Adrenal gland (tissue), 12 donors: ENCODE measurements around the gene SLC24A3. TPM values are rescaled to one million over a fixed set of nuclear protein-coding genes. Genes with fewer than 3 reads are reported as not detected.

Source experiments
- DNase-seq, 7 donors: peaks; one replicate each; pipeline ENCODE4 v3.0.0-alpha.2; 2019 to 2020
- H3K27ac ChIP-seq, 5 donors: fragments of 200-600 bp; sonication (generic) in 4 of 5; 1 replicate in 3 of 5; 2 replicates in 2 of 5; pipeline versions ENCODE4 v1.5.1 to v1.8.0; 2016 to 2020; ENCODE audit warnings: mild to moderate bottlenecking in 1 of 5
- H3K27me3 ChIP-seq: fragments of 200-600 bp; 2 replicates; pipeline ENCODE4 v1.8.0; 2021
- H3K36me3 ChIP-seq, 2 donors: fragments of 200-600 bp; replicated peaks in 1 of 2; 1 replicate in 1 of 2; 2 replicates in 1 of 2; pipeline versions ENCODE4 v1.5.1 to v1.8.0; 2018 to 2022
- H3K4me1 ChIP-seq, 2 donors: fragments of 200-600 bp; replicated peaks in 1 of 2; 1 replicate in 1 of 2; 2 replicates in 1 of 2; pipeline versions ENCODE4 v1.5.1 to v1.8.0; 2018 to 2021
- H3K4me3 ChIP-seq, 4 donors: fragments of 200-600 bp; sonication (generic) in 3 of 4; one replicate each; pipeline ENCODE4 v1.5.1; 2016 to 2018
- H3K9me3 ChIP-seq, 3 donors: fragments of 200-600 bp; sonication (generic) in 1 of 3; replicated peaks in 1 of 3; 1 replicate in 2 of 3; 2 replicates in 1 of 3; pipeline versions ENCODE4 v1.5.1 to v1.8.0; 2016 to 2021
- CTCF ChIP-seq, 6 experiments: fragments of 450-650 bp in 4 of 6; fragments of 200-600 bp in 2 of 6; sonication (generic) in 1 of 6; IDR thresholded peaks; 1 replicate in 5 of 6; 2 replicates in 1 of 6; pipeline versions ENCODE4 v1.5.1 to v1.8.0; 2016 to 2021; ENCODE audit warnings: antibody characterized with exemption in 6 of 6, mild to moderate bottlenecking in 2 of 6, moderate library complexity in 1 of 6
- POLR2A ChIP-seq, 2 donors: fragments of 450-650 bp; IDR thresholded peaks; one replicate each; pipeline ENCODE4 v1.6.1; 2017; ENCODE audit warnings: antibody characterized with exemption in 2 of 2, mild to moderate bottlenecking in 2 of 2, moderate library complexity in 1 of 2
- WGBS, 4 donors: extraction: QIAGEN DNeasy Blood & Tissue Kit in 2 of 4; methylation state at CpG; one replicate each; pipeline versions ENCODE4 v1.1.5 to v1.1.7; 2013 to 2017; 5-methylcytosine and 5-hydroxymethylcytosine counted together
- intact Hi-C, 2 donors: fragments of 100-400 bp; cut with DNase I; formaldehyde crosslinking; loops; one replicate each; pipeline versions ENCODE4 v1.14.1 to v1.15.0; 2022 to 2023
- polyA plus RNA-seq, 3 donors: library from polyadenylated mRNA; stranded (reverse); fragments of 200-250 nt in 2 of 3; fragments of 350-450 nt in 1 of 3; fragmentation: Illumina TruSeq in 1 of 3; extraction: RNeasy Lipid Tissue Mini Kit (QIAGEN cat#74804) in 1 of 3; gene quantifications; one replicate each; pipeline ENCODE4 v1.2.3, GENCODE V29; 2013 to 2014
- total RNA-seq, 9 donors: library from RNA; depleted of rRNA in 4 of 9; stranded (reverse); fragments of >200 nt in 4 of 9; fragments of 120-200 nt in 1 of 9; fragmentation: NEBNext Ultra II Directional in 1 of 9; extraction: Animal tissue kit (Norgen Biotek cat#: 25700) in 1 of 9; gene quantifications; one replicate each; pipeline versions ENCODE4 v1.1.0 to v1.2.4, GENCODE V29; 2013 to 2023
- donor health status: healthy with polysubstance abuse.
- donor health status: Bipolar disorder and iron deficiency.
- donor health status: DM: yes; HTN: yes; CAD: no.
- donor health status: DM: no; HTN: no; CAD: no.
- donor health status: DM: no; HTN: no; CAD: no.
- donor health status: DM: yes; HTN: yes; CAD: no.

The SLC24A3 gene
- total and polyA plus RNA-seq, 12 donors, result 0.89 to 44.4 (median 2.7) TPM

- no peak overlapping the region for H3K4me3 ChIP-seq
- H3K9me3 ChIP-seq, result no peaks in the 10 kb centered on the region
- H3K36me3 ChIP-seq, result no peaks in the 10 kb centered on the region
- WGBS, 4 donors, result 74 to 85% (median 77%) methylated on average over 6 of the region's 6 CpGs
- DNase-seq, result peak in 2 of 7 donors; percentile 2 to 10
- no peaks in the 10 kb centered on the region for H3K4me1 ChIP-seq
- no peak overlapping the region for H3K27ac ChIP-seq
- H3K27me3 ChIP-seq, result no peaks in the 10 kb centered on the region
- intact Hi-C loops, result no loop called here
- TF ChIP-seq POLR2A (IDR thresholded peaks at IDR 0.05) (no peak), CTCF (IDR thresholded peaks at IDR 0.05) (no peak)
These were observed 45.4 kb downstream of the SLC24A3 start for GRCh38 chr20:19257865-19258264.

GRCh38 chr20:19259141-19259591 is 46.7 kb downstream of the SLC24A3 start:
- WGBS, 4 donors, result 64 to 90% (median 82%) methylated on average over 5 to 7 of the region's 7 CpGs
- intact Hi-C loops, result no loop called here
- Histone ChIP-seq H3K27me3 (no peaks in the 10 kb centered on the region), H3K4me1 (peaks cover 0 to 5% of the 10 kb centered on the region in 2 donors), H3K27ac (no peak overlapping the region), H3K4me3 (no peak overlapping the region), H3K9me3 (no peaks in the 10 kb centered on the region), H3K36me3 (no peaks in the 10 kb centered on the region)
- DNase-seq, result peak in 1 of 7 donors; percentile 39
- no peak for TF ChIP-seq CTCF (IDR thresholded peaks at IDR 0.05)
- no peak for TF ChIP-seq POLR2A (IDR thresholded peaks at IDR 0.05)

- peak in 2 of 7 donors; percentile 6 to 17 for DNase-seq
- WGBS, 4 donors, result 58 to 83% (median 71%) methylated on average over 6 to 9 of the region's 9 CpGs
- intact Hi-C loops, result no loop called here
- Histone ChIP-seq H3K4me1 (peaks cover 0 to 5% of the 10 kb centered on the region in 2 donors), H3K27me3 (no peaks in the 10 kb centered on the region), H3K36me3 (no peaks in the 10 kb centered on the region), H3K4me3 (no peak overlapping the region), H3K9me3 (no peaks in the 10 kb centered on the region), H3K27ac (no peak overlapping the region)
- TF ChIP-seq CTCF (IDR thresholded peaks at IDR 0.05) (no peak), POLR2A (IDR thresholded peaks at IDR 0.05) (no peak)
These were observed 48.1 kb downstream of the SLC24A3 start for GRCh38 chr20:19260412-19261090.

- H3K27ac ChIP-seq, result no peak overlapping the region
- WGBS, 4 donors, result 72 to 86% (median 81%) methylated on average over 7 of the region's 7 CpGs
- no peak for DNase-seq
- H3K27me3 ChIP-seq, result no peaks in the 10 kb centered on the region
- H3K4me3 ChIP-seq, result no peak overlapping the region
- intact Hi-C loops, result no loop called here
- H3K36me3 ChIP-seq, result no peaks in the 10 kb centered on the region
- no peaks in the 10 kb centered on the region for H3K9me3 ChIP-seq
- peaks cover 0 to 5% of the 10 kb centered on the region in 2 donors for H3K4me1 ChIP-seq
- TF ChIP-seq POLR2A (IDR thresholded peaks at IDR 0.05) (no peak), CTCF (IDR thresholded peaks at IDR 0.05) (no peak)
These were observed 51.7 kb downstream of the SLC24A3 start for GRCh38 chr20:19264191-19264590.
